SK-N-DZ (cell line): ENCODE results near the gene ERP27.

ENCODE experiments used
- DNase-seq: peaks from one replicate; pipeline ENCODE4 v3.0.0-alpha.2; 2015; ENCODE audit warnings: low spot score

ERP27 gene

GRCh38 chr12:14903386-14904098 lies 34.8 kb downstream of the ERP27 start:
- DNase-seq = no peak

- DNase-seq = no peak
Observed at GRCh38 chr12:14902465-14902864, 35.9 kb downstream of the ERP27 start.

- no peak for DNase-seq
Observed at GRCh38 chr12:14901228-14901562, 37.1 kb downstream of the ERP27 start.

- DNase-seq = no peak
Observed at GRCh38 chr12:14900521-14901227, 37.7 kb downstream of the ERP27 start.

- DNase-seq = no peak
Observed at GRCh38 chr12:14896521-14897169, 41.7 kb downstream of the ERP27 start.

- DNase-seq = no peak
Observed at GRCh38 chr12:14893506-14894250, 44.7 kb downstream of the ERP27 start.

GRCh38 chr12:14892726-14893505 lies 45.4 kb downstream of the ERP27 start:
- no peak for DNase-seq

- no peak for DNase-seq
Observed at GRCh38 chr12:14890701-14891100, 47.6 kb downstream of the ERP27 start.

- DNase-seq = no peak
Observed at GRCh38 chr12:14886271-14886670, 52.1 kb downstream of the ERP27 start.

GRCh38 chr12:14885718-14886221 lies 52.6 kb downstream of the ERP27 start, which contains the start of gene MGP:
TSS of gene MGP (minus strand) at chr12:14885854. CDS start at chr12:14885791, 63 bp downstream.
- no peak for DNase-seq

- no peak for DNase-seq
Observed at GRCh38 chr12:14884458-14884878, 53.9 kb downstream of the ERP27 start.

GRCh38 chr12:14883686-14884085 lies 54.7 kb downstream of the ERP27 start:
- DNase-seq = no peak

GRCh38 chr12:14880890-14881453 lies 57.4 kb downstream of the ERP27 start:
- DNase-seq = no peak

GRCh38 chr12:14879222-14879933 lies 59.0 kb downstream of the ERP27 start:
- no peak for DNase-seq

GRCh38 chr12:14878488-14878887 lies 59.8 kb downstream of the ERP27 start:
- no peak for DNase-seq

- DNase-seq = no peak
Observed at GRCh38 chr12:14876833-14877232, 61.5 kb downstream of the ERP27 start.

- DNase-seq = no peak
Observed at GRCh38 chr12:14874882-14875281, 63.5 kb downstream of the ERP27 start.

- peak; percentile 18 for DNase-seq
Observed at GRCh38 chr12:14873440-14874185, 64.7 kb downstream of the ERP27 start.

GRCh38 chr12:14871886-14872285 lies 66.5 kb downstream of the ERP27 start:
- DNase-seq = no peak
